ENCODE results near the gene TRPC6.

TRPC6 gene

GRCh38 chr11:101583251-101584128 lies at the start of gene TRPC6:
TSS of gene TRPC6 (minus strand) at chr11:101584007. CDS start at chr11:101583503, 504 bp downstream.
- DNase-seq = no peak

- DNase-seq = no peak
Observed at GRCh38 chr11:101620026-101620425, 36.2 kb upstream of the TRPC6 start.

- DNase-seq = no peak
Observed at GRCh38 chr11:101618709-101619108, 34.9 kb upstream of the TRPC6 start.

- no peak for DNase-seq
Observed at GRCh38 chr11:101617735-101618332, 34.0 kb upstream of the TRPC6 start.

GRCh38 chr11:101612481-101612880 lies 28.7 kb upstream of the TRPC6 start:
- DNase-seq = no peak

GRCh38 chr11:101600924-101601323 lies 17.1 kb upstream of the TRPC6 start:
- DNase-seq = no peak

GRCh38 chr11:101586965-101587364 lies 3.2 kb upstream of the TRPC6 start:
- DNase-seq = no peak

- no peak for DNase-seq
Observed at GRCh38 chr11:101584655-101585054, 848 bp upstream of the TRPC6 start.

- no peak for DNase-seq
Observed at GRCh38 chr11:101584129-101584515, 315 bp upstream of the TRPC6 start.

GRCh38 chr11:101582989-101583250 lies 887 bp downstream of the TRPC6 start:
- DNase-seq = no peak

- DNase-seq = no peak
Observed at GRCh38 chr11:101582236-101582988, 1.4 kb downstream of the TRPC6 start.

- DNase-seq = no peak
Observed at GRCh38 chr11:101577461-101577860, 6.3 kb downstream of the TRPC6 start.

GRCh38 chr11:101576456-101576855 lies 7.4 kb downstream of the TRPC6 start:
- DNase-seq = no peak

GRCh38 chr11:101574886-101575285 lies 8.9 kb downstream of the TRPC6 start:
- no peak for DNase-seq

- DNase-seq = no peak
Observed at GRCh38 chr11:101567071-101567470, 16.7 kb downstream of the TRPC6 start.

- DNase-seq = no peak
Observed at GRCh38 chr11:101566626-101567025, 17.2 kb downstream of the TRPC6 start.

- DNase-seq = no peak
Observed at GRCh38 chr11:101563166-101563565, 20.6 kb downstream of the TRPC6 start.

GRCh38 chr11:101555366-101555765 lies 28.4 kb downstream of the TRPC6 start:
- DNase-seq = no peak

GRCh38 chr11:101553891-101554292 lies 29.9 kb downstream of the TRPC6 start:
- DNase-seq = no peak

GRCh38 chr11:101552888-101553287 lies 30.9 kb downstream of the TRPC6 start:
- no peak for DNase-seq

GRCh38 chr11:101528541-101528940 lies 55.3 kb downstream of the TRPC6 start:
- DNase-seq = no peak

- no peak for DNase-seq
Observed at GRCh38 chr11:101523634-101524260, 60.1 kb downstream of the TRPC6 start.

- no peak for DNase-seq
Observed at GRCh38 chr11:101523193-101523592, 60.6 kb downstream of the TRPC6 start.

- DNase-seq = no peak
Observed at GRCh38 chr11:101521821-101522220, 62.0 kb downstream of the TRPC6 start.

Data from activated effector memory CD4-positive, alpha-beta T cell treated with anti-CD3 and anti-CD28 coated beads, Interleukin-2, amount 50 U/mL, for 16 hours (primary cell).